HL-60 (cell line): ENCODE data around the gene EHBP1.

Source experiments
- DNase-seq, 2 experiments: peaks; one replicate each; pipeline ENCODE4 v3.0.0-alpha.2; 2010 to 2020; ENCODE audit warnings: low read depth in 1 of 2, low spot score in 1 of 2
- H3K27ac ChIP-seq: fragments of 250-450 bp; sonication (Bioruptor Pico); replicated peaks from 2 replicates; pipeline ENCODE4 v1.5.1; 2020; ENCODE audit warnings: mild to moderate bottlenecking, moderate library complexity
- H3K27me3 ChIP-seq: fragments of 250-450 bp; sonication (Bioruptor Pico); 2 replicates; pipeline ENCODE4 v1.5.1; 2021; ENCODE audit warnings: mild to moderate bottlenecking, moderate library complexity; ENCODE audit not compliant: insufficient read depth, poor library complexity, severe bottlenecking
- H3K4me3 ChIP-seq: replicated peaks from 2 replicates; pipeline ENCODE4 v1.5.1; 2011; ENCODE audit warnings: mild to moderate bottlenecking, control low read depth, low read length; ENCODE audit not compliant: insufficient read depth
- GABPA ChIP-seq: IDR thresholded peaks from 2 replicates; pipeline ENCODE4 v1.6.1; 2012; ENCODE audit warnings: low read depth
- POLR2AphosphoS5 ChIP-seq: IDR thresholded peaks from 2 replicates; pipeline ENCODE4 v1.6.1; 2012; ENCODE audit warnings: low read depth
- REST ChIP-seq: IDR thresholded peaks from 2 replicates; pipeline ENCODE4 v1.6.1; 2012; ENCODE audit warnings: low read depth; ENCODE audit not compliant: insufficient replicate concordance
- SPI1 ChIP-seq: IDR thresholded peaks from 2 replicates; pipeline ENCODE4 v1.6.1; 2012; ENCODE audit warnings: low read depth, mild to moderate bottlenecking, borderline replicate concordance
- TF ChIP-seq, protein P1 (sequence below): IDR thresholded peaks from one replicate; pipeline ENCODE4 v1.5.1; 2011; ENCODE audit warnings: low read length, control low read depth, inconsistent platforms; ENCODE audit not compliant: insufficient read depth

The EHBP1 gene

DNA sequence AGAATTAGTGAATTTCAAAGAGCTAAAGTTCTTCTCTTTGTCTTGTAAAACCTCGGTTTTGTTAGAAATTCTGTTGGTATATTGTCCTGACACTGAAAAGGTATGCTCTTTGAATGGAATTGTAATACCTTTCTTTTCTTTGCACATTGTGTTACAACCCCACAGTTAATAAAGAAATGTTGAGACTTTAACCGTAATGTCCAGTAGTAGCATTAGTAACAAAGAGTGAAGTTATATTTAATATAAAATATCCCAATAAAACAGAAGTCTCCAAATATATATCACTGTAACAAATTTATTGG lies 69.8 kb downstream of the EHBP1 start:
- no peak overlapping the region for H3K4me3 ChIP-seq
- no peaks in the 10 kb centered on the region for H3K27me3 ChIP-seq
- TF ChIP-seq SPI1 (no peak), POLR2AphosphoS5 (no peak), GABPA (no peak), REST (no peak)
- TF ChIP-seq, protein P1, sequence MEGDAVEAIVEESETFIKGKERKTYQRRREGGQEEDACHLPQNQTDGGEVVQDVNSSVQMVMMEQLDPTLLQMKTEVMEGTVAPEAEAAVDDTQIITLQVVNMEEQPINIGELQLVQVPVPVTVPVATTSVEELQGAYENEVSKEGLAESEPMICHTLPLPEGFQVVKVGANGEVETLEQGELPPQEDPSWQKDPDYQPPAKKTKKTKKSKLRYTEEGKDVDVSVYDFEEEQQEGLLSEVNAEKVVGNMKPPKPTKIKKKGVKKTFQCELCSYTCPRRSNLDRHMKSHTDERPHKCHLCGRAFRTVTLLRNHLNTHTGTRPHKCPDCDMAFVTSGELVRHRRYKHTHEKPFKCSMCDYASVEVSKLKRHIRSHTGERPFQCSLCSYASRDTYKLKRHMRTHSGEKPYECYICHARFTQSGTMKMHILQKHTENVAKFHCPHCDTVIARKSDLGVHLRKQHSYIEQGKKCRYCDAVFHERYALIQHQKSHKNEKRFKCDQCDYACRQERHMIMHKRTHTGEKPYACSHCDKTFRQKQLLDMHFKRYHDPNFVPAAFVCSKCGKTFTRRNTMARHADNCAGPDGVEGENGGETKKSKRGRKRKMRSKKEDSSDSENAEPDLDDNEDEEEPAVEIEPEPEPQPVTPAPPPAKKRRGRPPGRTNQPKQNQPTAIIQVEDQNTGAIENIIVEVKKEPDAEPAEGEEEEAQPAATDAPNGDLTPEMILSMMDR, result no peak
- no peak overlapping the region for H3K27ac ChIP-seq
- no peak for DNase-seq

GRCh38 chr2:62783679-62784078 lies 78.2 kb downstream of the EHBP1 start:
- Histone ChIP-seq H3K27ac (no peak overlapping the region), H3K4me3 (no peak overlapping the region), H3K27me3 (no peaks in the 10 kb centered on the region)
- no peak for DNase-seq
- TF ChIP-seq SPI1, result no peak
- TF ChIP-seq, protein P1, result no peak
- no peak for TF ChIP-seq REST
- no peak for TF ChIP-seq POLR2AphosphoS5
- no peak for TF ChIP-seq GABPA

DNA sequence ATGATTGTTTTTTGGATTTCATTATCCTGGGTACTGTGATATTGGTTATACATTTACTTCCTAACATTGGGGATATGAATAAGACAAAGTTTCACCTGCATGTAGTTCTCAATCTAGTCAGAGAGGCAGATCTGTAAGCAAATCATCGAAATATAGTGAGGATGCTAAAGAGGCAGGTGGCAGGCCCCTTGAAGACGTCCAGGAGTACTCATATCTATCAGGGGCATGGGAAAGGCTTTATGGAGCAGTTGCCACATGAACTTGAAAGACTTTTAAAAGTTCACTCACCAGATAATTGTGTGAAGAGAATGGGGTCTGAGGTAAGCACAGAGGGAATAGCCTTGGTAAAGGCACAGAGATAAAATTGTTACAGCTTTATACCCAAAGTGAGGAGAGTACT lies 78.8 kb downstream of the EHBP1 start:
- Histone ChIP-seq H3K27ac (no peak overlapping the region), H3K4me3 (no peak overlapping the region), H3K27me3 (no peaks in the 10 kb centered on the region)
- TF ChIP-seq POLR2AphosphoS5 (no peak), GABPA (no peak), REST (no peak), SPI1 (no peak)
- TF ChIP-seq, protein P1, result no peak
- DNase-seq, result no peak
